NCI-H2107 (cell line): Measurements from ENCODE around the gene CRADD.
"Not testable (repeated sequence)": the region's sequence is repeated elsewhere in the genome, so short reads cannot be mapped to it uniquely, and the experiment has no call there.

Experiments used
- DNase-seq: peaks from one replicate; lab custom pipeline; 2025; lab: John Stamatoyannopoulos, UW

Gene CRADD

DNA sequence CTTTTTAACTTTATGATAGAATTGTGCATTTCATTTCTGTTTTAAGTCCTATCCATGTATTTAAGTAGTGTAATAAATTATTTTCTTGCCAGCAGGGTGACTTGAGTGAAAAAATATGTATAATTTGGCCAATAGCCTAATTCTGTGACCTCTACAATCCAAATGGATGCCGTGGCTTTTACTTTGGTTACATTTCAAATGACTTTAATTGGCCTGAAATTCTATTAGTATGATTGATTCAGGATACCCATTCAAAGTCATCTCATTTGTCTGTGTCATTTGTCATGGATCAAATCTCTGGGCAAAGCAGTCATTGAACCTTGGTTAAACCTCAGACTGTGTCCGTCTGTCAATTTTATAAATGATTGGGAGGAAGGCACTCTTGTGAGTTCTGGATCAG lies 29.6 kb downstream of the CRADD start:
- no peak for DNase-seq

DNA sequence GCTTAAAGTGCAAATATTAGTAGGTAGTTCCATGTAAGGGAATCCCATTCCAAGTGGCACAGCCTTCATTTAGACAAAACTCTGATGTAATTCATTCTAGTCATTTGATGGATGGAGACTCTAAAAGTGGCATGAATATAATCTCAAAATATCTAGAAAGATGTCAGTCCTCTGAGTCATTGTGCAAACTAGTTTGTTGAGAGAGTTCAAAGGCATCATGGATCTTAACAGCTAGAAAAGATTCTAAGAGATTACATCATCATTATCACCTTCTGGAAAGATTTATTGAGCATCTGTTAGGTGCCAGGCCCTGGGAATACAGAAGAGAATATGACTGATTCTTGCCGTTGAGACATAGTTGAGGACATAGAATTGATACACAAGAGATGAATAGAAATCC lies 30.7 kb downstream of the CRADD start:
- no peak for DNase-seq

DNA sequence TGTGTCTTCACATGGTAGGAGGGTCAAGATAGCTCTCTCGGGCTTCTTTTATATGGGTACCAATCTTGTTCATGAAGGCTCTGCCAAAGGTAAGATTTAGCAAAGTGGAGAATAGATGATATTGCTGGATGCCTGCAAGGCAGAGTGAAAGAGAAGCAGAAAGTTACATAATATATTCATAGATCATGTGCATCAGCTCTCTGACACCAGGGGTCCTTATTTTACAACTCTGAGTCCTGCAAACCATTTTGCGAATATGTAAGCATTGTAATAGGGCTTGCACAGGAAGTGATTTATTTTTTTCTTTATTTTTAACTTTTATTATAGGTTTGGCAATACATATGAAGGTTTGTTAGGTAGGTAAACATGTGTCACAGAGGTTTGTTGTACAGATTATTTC lies 31.8 kb downstream of the CRADD start:
- no peak for DNase-seq

DNA sequence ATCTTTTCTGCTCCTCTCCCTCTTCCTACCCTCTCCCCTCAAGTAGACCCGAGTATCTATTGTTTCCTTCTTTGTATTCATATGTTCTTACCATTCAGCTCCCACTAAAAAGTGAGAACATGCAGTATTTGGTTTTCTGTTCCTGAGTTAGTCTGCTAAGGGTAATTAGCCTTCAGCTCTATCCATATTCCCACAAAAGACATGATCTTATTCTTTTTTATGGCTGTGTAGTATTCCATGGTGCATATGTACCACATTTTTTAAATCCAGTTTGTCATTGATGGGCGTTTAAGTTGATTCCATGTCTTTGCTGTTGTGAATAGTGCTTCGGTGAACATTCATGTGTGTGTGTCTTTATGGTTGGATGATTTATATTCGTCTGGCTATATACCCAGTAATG lies 32.2 kb downstream of the CRADD start:
- no peak for DNase-seq

DNA sequence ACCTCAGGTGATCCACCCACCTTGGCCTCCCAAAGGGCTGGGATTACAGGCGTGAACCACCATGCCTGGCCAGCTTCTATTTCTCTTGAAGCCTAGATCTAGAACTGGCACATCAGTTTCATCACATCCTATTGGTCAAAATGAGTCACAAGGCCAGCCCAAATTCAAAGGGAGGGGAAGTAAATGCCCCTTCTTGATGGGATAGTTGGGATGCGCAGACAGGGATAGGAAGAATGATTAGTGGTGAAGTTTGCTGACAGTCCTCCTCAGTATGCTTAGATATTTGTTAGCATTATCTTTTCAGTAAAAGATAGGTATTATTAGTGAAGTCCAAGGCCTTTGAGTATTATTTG lies 33.4 kb downstream of the CRADD start:
- DNase-seq = no peak

DNA sequence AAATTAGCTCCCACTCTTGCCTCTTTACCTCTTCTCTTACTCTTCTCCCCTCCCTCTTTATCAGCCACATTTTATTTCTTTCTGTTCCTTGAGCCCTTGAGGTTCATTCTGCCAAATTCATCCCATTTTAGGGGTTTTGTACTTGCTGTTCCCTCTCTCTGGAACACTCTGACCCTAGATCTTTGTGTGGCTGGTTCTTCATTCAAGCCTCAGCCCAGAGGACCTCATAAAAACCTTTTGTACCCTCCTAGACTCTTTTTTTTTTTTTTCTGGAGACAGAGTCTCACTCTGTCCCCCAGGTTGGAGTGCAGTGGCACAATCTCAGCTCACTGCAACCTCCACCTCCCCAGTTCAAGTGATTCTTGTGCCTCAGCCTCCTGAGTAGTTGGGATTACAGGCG lies 34.3 kb downstream of the CRADD start:
- DNase-seq = not testable (repeated sequence)

DNA sequence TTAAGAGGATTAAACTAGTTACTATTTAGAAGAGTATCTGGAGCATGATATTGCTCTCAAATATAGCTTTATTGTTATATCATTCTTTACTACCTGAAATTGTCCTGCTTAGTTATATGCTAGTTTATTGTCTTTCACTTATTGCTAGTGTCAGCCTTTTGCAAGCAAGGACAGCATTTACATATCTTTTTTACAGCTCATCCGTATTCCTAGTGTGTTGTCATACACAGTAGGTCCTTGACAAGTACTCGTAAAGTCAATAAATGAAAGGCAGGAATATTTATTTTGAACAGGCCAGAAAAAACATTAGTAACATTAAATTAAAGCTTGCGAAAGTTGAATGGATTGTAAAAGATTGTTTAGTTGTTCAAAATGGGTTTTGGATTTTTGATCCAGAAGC lies 35.0 kb downstream of the CRADD start:
- no peak for DNase-seq

DNA sequence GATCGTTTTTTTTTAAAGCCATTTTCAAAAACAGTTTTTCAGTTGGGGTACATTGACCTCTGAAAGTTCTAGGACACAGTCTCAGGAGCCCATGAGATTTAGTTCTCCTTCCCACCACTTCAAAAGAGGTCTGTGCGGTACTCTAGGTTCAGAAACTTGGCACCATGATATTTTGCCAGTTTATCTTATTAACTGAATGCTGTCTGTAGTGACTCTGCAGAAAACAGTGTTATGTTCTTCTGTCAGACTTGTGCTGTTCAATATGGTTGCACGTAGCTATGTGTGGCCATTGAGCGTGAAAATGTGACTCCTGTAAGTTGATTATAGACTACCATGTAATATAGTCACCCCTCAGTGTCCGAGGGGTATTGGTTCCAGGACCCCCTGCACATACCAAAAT lies 35.9 kb downstream of the CRADD start:
- DNase-seq = no peak

DNA sequence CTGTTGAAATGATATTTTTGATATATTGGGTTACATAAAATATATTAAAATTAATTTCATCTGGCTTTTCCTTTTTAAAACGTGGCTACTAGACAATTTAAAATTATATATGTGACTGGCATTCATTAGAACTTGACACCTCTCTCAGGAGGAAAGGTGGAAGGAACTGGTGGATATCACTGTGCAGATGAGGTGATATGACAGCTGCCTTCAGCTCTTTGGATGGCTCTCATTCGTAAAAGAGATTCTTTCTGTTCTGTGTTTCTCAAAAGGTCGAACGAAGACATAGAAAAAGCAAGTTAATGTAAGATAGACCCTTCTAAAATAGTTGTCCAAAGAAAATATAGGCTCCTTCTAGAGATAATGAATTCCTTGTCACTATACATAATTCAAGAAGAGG lies 36.6 kb downstream of the CRADD start:
- DNase-seq = no peak

DNA sequence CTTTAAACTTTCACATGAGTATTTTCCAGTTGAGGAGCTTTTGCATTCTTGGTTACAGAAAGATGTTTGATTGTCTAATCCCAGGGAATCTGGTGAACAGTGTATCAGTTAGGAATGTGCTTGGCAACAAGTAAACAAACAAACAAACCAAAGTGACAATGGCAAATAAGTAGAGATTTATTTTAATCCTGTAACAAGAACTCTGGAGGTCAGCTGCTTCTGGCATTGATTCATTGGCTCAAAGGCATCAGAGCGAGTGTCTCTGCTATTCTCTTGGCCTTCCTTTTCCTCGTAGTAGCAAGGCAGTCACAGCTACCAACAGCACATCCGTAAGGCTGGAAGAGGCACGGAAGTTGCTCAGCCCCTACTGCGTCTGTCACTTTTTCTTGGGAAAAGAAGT lies 37.2 kb downstream of the CRADD start:
- no peak for DNase-seq

DNA sequence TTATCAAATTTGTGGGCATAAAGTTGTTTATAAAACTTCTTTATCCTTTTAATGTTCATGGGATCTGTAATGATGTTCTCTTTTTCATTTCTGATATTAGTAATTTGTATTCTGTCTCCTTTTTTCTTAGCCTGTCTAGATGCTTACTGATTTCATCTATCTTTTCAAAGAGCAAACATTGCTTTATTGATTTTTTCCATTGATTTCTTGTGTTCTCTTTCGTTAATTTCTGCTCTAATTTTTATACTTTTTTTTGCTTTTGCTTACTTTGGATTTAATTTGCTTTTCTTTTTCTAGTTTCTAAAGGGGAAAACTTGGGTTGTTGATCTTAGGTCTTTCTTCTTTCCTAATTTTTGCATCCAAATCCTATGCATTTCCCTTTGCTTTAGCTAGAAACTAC lies 42.5 kb downstream of the CRADD start:
- no peak for DNase-seq

DNA sequence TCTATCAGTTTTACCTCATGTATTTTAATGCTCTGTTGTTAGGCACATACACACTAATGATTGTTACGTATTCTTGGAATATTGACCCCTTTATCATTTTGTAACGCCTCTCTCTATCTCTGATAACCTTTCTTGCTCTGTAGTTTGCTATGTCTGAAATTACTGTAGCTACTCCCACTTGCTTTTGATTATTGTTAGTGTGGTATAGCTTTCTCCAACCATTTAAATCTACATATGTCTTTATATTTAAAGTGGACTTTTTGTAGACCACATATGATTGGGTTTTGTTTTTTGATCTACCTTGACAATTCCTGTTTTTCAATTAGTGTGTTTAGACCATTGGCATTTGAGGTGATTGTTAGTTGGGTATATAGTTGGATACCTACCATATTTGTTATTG lies 43.4 kb downstream of the CRADD start:
- no peak for DNase-seq

DNA sequence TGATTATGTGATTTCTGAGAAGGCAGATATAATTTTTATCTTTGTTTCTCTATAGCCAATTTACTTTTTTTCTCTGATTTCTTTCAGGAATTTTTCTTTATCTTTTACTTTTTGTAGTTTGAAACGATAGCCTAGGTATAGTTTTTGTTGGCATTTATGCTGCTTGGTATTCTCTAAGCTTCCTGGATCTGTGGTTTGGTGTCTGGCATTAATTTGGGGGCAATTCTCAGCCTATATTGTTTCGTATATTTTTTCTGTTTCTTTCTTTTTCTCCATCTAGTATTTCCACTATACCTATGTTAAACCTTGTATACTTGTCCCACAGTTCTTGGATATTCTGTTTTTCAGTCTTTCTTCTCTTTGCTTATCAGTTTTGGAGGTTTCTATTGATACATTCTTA lies 45.0 kb downstream of the CRADD start:
- no peak for DNase-seq

DNA sequence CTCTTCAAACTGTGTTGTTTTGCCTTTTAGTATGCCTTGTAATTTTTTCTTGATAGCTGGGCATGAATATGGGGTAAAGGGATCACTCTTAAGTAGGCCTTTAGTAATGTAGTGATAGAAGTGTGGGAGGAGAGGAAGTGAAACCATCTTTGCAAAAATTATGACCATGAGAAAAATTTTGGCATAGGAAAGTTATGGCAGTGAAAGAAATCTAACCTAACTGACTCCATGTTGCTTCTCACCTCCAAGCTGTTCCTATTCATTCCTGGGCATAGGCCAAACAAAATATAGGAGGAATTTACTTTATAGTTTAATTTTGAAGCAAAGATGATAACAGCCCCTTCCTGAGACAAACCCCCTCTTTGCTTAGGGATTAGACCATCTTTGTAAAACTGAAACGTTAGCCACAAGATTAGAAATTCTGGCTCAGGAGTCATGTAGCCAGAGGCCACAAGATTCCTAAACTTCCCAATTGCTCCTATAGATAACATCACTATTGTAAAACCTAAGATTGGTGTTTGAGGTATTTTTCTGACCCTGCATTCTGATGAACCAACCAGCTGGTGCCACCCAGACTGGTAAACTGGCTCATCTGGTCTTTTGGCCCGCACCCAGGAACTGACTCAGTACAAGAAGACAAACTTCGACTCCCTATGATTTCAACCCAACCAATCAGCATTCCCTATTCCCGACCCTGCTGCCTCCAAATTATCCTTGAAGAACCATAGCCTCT lies 45.8 kb downstream of the CRADD start:
- no peak for DNase-seq

DNA sequence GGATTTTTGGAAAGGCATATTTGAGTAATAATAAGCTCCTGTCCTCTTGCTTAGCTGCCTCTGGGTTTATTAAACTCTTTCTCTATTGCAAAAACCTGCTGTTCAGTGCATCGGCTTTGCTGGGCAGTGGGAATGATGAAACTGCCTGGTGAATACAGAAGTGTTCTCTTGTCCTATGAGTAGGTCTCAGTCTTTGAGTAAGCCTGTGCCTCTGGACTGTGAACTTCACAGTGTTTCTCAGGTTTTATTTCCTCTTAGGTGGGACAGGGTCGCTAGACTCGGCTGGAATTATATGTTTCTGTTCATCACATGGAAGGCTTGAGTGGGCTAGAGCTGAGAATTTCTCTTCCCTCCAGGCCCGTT lies 46.4 kb downstream of the CRADD start:
- DNase-seq = no peak

DNA sequence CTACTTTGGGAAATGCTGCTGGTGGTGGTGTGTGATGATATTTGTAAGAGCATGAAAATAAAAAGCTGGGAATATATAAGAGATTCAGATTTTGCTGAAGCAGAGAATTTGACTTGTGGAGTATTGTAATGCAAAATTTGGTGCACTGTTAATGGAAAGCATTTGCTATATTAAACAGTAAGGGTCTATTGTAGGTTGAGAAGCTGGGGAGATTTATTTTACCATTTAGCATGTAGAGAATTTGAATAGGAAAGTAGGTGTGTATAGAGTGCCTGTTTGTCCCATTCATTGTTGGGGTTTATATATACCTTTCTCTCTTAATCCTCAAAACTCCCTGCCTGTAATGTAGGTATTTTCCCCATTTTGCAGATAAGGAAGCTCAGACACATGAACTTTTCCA lies 48.4 kb downstream of the CRADD start:
- DNase-seq = no peak

DNA sequence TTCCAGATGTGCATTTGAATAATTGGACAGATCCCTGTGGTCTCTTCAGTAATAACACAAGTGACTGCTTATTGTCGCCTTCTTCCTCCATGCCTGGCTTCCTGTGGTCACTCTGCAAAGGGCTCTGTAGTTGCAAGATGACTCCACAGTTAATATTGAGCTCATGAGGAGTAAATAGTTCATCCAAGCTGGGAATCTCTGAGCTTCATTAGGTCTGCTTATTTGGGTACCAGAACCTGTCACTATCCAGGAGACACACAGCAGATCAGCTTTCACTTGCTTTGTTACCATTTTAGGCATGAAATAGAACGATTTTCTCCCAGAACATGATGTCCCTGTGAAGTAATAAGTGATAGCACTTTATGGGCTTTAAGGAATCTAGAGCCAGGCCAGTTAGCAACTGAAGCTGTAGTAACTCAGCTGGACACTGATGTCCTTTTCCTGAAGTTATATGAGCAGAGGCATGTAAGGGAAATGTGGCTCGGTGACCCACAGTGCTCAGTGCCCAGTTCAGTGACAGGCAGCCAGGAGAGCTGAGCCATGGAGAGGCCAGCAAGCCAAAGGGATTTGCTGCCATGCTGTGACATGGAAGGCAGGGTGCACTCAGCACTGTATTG lies 50.1 kb downstream of the CRADD start:
- no peak for DNase-seq

DNA sequence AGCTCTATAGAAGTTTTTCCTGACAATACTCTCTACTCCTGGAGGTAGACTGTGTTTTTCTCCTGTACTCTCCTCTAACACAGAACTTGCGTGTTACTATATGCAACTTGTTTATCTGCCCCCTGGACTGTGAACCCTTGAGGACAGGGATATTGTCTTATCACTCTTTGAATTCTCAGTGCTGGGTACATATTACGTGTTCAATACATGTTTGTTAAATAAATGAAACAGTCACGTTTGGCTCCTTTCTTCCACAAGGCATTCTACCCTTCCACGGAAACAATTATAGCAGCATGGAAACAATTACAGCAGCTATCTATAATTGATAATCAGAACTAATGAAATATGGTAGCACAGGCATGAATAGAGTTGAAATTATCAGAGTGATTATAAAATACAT lies 50.7 kb downstream of the CRADD start:
- no peak for DNase-seq

DNA sequence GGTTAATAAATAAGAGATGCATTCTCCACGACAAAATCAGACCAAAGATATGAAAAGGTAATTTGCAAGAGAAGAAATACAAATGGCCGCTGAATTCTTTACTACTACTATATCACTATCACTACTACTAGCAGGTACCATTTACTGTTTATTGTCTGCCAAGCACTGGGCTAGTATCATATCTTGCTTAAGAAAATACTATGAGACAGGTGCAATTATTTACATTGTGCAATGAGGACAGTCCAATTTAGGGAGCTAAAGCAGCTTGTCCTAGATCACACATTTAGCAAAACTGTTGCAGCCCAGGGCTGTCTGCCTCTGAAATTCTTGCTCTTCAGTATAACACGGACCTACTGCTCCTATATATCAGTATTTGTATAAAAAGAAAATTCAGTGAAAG lies 52.8 kb downstream of the CRADD start:
- DNase-seq = no peak

DNA sequence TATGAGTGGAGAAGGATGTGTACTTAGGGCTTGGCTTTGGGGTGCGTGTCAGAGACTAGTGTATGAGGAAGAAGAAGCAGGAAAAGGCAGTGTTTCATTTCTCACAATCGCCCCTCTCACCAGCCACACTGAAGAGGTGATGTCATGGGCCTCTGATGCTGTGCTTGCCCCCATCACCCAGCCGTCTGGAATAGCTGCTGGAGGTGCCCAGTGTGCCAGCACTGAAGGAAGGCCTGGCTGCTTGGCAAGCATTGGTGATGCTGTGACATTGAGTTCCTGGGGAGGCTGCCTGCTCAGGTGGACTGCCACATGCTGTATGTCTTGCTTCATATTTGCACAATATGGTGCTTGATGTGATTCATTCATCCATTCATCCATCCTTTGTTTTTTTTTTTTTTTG lies 56.2 kb downstream of the CRADD start:
- no peak for DNase-seq

DNA sequence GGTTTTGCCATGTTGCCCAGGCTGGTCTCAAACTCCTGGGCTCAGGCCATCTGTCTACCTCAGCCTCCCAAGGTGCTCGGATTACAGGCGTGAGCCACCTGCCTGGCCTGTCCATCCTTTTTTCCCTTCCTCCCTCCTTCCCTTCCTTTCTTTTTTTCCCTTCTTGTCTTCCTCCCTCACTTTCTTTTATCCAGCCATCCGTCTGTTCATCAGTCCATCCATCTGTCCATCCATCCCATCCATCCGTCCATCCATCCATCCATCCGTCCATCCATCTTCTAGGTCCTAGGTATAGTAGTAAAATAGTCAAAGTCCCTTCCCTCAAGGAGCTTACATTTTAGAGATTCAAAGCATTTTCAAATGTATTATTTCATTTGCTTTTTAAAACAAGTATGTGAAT lies 56.8 kb downstream of the CRADD start:
- DNase-seq = no peak

DNA sequence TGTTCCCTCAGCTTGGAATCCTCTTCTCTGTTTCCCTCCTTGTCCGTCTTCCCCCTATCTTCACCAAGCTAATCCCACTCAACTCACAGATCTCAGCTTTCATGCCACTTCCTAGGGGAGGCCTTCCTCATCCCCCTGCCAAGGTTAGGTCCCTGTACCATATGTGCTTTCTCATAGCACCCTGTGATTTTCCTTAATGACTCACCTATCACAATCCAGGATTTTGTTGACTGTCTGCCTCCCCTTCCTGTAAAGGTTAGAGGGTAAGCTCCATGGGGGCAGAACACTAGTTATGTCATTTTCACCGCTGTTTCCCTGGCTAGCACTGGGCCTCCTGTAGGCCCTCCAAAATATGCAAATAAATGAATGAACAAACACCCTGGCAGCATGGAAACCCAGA lies 57.6 kb downstream of the CRADD start:
- DNase-seq = no peak

DNA sequence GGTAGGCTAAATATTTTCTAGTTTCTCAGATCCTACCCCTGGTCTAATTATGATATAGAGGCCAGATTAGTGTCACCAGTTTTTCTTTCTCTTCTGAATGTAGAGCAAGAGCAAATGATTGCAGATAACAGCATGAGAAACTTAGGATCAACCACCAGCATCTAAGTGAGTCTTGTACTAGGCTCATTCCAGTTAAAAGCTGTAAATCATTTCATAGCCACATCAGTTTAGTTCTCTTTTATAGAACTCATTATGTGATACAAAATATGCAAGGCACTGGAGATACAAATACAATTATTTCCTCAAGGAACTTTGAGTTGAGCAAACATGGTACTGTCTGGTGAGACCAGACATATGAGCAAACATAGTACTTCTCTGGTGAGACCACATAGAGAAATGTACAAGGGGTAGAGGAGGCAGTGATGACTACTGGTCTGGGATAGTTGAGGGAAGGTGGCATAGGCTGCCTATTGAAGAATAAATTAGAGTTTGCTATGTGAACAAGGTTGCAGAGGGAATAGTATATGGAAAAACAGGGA lies 59.5 kb downstream of the CRADD start:
- DNase-seq = no peak
